Measurements from ENCODE around the gene KLF7.
A peak's percentile ranks its signal among the peaks of the same experiment; 100 is the strongest.

KLF7 gene

DNA sequence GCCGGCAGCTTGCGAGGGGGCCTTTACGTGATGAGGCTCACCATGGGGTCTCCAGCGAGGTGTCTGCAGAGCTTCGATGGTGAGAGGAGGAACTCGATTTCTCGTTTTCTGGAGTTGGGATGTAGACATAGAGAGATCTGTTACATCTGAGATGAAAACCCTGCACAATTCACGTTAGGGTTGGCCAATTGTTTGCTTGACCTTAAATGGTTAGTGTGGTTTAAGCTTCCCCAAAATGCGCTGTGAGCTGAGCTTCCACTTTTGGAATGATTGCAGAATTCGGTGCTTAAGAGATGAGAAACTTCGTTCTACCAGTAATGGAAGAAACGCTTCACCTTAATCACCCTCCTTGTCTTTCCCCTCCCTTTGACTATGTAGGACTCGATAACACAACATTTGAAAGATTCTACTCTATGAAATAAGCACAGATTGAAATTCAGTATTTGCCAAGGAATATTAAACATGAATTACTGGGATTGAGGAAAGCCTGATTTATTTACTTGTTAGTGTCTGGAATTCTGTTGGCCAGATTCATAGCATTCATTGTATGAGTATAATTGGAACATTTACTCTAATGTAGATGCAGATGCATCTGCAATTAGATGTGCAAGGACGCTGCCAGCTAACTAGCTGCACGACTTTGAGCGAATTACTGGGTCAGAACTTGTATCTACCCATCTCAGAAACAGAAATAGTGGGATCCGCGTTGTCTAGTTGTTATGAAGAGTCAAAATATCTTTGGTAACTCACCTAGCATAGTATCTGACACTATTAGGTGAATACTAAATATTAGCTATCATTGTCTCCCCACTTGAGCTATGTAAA is 1.6 kb upstream of the KLF7 start:
- intact Hi-C loops (cut with DNase I), result loop anchor here (5.0 to 10.0 kb wide), 3 partner anchors 53 to 305 kb away; no protein-coding TSS in a partner anchor

DNA sequence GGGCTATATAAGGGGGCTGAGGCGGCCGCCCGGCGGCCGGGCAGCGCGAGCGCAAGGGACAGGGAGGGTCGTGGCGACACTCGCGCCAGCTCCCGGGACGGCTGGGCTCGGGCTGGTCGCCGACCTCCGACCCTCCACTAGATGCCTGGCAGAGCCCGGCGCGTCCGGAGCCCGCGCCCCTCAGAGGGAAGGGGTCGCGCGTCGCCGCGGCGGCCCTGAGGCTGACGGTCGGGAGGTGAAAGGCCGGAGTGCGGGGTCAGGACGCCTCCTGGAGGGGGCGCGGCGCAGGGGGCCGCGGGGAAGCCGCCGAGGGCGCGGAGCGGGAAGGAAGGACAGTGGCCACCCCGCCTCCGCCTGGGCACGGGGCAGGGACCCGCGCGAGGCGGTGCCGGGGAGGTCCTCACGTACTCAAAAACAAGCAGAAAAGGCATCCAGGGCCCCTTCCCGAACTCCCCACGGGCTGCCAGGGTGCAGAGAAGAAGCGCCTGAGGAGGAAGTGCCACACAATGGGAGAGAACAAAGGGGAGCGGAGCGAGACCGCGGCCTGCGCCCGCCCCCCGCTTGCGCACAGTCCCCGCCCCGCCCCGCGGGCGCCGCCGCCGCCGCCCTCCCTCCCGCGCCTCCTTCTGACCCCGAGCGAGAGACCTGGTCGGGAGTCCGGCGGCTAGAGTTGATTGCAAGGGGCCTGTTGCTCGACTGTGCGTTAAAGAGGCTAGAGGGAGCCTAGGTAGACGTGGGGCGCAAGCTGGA is 776 bp upstream of the KLF7 start:
- intact Hi-C loops (cut with DNase I), result loop anchor here (1.0 to 10.0 kb wide), 4 partner anchors 52 to 306 kb away; no protein-coding TSS in a partner anchor
- peak; percentile 45 to 95 (median 72) for DNase-seq

More for the DNA sequence above, 1.6 kb upstream of the KLF7 start:
- DNase-seq, result no peak

DNA sequence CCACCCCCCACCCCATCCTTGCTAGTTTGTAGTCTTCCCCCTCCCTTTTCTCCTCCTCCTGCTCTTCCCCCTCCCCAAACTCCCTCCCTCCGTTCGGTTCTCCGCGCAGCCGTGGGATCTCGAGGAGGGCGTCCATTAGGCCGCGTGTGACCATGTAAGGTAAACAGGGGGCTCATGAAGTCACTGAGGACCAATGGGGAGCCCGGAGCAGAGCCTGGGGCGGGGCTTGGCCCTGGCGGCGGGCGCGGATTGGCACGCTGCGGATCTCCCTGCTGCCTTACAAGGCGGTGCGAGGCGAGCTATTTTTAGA is 246 bp upstream of the KLF7 start:
- intact Hi-C loops (cut with DNase I), result loop anchor here (1.0 to 10.0 kb wide), 4 partner anchors 51 to 306 kb away; no protein-coding TSS in a partner anchor

DNA sequence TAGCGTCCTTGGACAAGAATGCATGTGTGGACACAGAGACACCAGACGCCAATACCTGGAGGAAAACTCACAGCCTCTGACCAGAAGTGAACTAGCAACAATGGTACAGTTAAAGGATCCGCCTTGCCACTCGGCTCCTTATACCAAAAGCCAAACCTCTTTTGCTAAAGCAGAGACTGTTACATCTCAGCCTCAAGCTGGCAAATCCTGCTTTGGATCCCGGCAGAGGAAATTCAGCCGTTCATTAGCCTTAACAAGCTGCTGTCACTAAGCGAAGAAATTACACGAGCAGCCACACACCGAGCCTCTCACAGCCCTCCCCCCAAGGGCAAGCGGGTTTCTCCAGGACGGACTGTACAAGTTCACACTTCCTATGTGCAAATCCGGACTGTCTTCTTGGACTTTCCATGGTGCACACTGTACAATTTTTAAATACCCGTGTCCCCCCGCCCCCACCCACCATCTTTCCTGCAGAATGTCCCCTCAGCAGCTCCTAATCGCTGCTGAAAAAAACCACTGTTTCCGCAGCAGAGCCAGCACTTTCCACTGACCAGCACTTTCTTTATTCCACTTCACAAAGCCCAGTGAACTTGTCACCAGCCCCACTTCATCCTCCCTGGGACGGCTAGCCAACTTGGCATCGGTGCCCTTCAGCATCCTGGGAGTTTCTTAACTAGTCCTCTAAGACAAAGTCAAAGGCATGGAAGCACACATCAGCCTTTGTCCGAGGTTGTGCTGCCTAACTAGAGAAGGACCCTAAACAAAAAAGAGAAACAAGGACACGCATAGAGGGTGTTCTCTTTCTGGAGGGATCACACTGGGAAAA is 1.5 kb downstream of the KLF7 start:
- intact Hi-C loops (cut with DNase I), result loop anchor here (2.0 to 10.0 kb wide), 5 partner anchors 49 to 362 kb away; no protein-coding TSS in a partner anchor
- peak; percentile 33 to 89 (median 52) for DNase-seq

More for the DNA sequence above, 246 bp upstream of the KLF7 start:
- peak; percentile 99 to 100 (median 100) for DNase-seq

DNA sequence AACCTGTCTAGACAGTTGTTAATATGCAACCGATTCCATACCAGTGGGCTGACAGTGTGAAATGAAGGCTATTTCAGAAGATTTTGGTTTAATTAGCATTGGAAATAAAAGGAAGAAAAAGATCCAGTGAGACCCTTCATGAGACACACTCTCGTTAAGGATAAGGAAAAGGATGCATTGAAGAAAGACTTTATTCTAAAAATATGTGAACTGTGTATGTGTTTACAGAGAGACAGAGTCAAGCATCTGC is 2.1 kb downstream of the KLF7 start:
- no peak for DNase-seq
- intact Hi-C loops (cut with DNase I), result loop anchor here (2.0 to 10.0 kb wide), 5 partner anchors 49 to 361 kb away; no protein-coding TSS in a partner anchor

DNA sequence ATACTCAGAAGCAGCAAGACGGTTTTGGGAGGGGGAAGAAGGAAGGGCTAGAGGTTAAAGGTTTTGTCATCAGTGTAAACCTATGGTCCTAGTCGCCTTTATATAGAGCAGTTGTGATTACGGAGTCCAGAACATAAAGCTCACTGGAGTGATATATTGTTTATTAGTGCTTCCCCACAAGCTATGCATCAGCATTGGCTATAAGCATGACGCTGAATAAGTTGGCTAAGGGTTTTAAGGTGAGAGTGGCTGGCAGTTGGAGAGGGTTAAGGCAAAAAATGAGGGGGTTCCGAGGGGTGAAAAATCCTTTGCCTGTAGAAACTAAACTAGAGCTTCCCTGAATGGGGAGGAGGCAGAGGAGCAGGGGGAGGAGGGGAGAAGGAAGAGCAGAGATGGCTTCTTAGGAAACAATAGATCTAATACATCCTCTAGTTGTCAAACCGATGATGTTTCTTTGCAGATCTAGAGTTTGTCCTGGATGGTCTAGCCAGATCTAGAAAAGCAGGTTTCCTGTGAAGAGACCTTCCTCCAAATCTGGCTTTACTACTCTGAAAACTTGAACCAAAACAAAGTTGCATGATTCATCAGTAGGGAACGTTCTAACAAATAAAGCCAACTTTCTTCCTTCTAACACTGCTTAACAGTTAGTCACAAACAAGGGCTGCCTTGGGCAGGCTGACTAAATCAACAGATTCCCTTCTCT is 2.5 kb downstream of the KLF7 start:
- no peak for DNase-seq
- intact Hi-C loops (cut with DNase I), result loop anchor here (5.0 to 10.0 kb wide), 4 partner anchors 48 to 361 kb away; no protein-coding TSS in a partner anchor

DNA sequence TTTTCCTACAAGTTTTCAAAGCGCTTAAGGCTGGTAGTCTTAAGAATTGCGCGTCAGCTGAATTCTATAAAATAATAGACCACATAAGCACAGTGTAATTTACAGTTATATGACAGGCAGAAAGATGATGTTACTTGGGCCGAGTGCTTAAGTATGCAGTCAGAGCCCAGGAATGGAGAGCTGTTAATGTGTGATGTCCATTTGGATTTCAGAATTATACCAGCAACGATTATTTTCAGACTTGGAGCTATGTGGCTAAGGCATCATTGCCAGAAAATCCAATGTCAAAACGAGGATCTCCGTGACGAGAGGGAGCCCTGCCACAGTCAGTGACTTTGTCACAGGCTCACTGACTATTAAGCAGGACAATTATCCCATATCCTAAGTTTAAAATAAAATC is 3.4 kb downstream of the KLF7 start:
- intact Hi-C loops (cut with DNase I), result loop anchor here (5.0 to 10.0 kb wide), 4 partner anchors 48 to 360 kb away; no protein-coding TSS in a partner anchor
- no peak for DNase-seq

DNA sequence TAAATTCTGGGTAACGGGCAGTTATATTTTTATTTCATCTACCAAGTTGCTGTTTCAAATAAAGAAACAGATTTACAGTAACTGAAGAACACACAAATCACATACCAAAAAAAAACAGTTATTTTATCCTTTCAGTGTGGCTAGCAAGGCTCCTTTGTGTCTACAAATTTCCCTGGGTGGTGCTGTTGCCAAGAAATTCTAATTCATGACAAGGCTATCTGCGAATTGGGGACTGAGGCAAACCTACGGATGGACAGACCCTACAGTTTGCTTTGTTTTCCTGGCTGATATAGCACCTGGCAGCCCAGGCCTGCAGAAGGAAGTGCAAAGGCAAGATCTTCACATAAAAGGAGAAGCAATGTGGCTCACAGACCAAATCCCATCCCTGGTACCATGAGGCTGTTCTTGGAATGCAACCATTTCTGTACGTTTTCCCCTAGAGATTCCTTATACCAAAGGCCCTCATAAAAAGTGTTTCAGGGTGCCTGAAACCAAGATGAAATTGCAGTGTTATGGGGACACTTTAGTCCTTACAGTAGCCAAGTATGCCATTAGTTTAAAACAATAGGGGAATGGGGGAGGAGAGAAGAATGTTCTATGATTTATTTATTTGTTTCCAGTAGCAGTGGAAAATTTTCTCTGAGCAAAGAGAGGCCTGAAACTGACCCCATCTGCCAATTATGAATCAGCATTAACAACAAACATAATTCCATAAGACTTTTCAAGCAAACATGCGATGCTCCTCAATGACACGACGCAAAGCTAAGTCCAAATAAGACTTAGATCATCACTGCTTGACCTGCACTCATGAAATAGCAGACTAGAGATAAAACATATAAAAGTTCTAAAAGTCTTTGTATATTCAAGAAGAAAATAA is 4.3 kb downstream of the KLF7 start:
- DNase-seq, result no peak
- intact Hi-C loops (cut with DNase I), result loop anchor here (5.0 to 10.0 kb wide), 4 partner anchors 47 to 359 kb away; no protein-coding TSS in a partner anchor

DNA sequence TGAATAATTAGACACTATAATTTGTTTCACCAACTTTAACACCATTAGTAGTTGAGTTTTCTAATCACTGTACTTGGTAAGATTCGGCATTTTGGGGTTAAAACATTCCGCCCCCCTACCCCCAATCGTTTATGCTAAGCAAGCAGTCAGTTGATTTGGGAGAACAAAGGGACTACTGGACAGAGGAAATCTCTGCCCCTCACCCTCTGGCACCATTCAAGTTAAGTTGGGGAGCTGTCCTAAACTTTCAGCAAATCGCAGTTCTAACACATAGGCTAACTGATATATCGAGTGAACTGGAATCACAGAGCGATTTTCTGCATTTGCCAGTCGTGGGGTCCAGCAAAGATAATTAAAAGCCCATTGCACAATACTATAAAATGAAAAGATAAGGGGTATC is 5.6 kb downstream of the KLF7 start:
- intact Hi-C loops (cut with DNase I), result loop anchor here (5.0 to 10.0 kb wide), 4 partner anchors 45 to 358 kb away; no protein-coding TSS in a partner anchor
- DNase-seq, result no peak

DNA sequence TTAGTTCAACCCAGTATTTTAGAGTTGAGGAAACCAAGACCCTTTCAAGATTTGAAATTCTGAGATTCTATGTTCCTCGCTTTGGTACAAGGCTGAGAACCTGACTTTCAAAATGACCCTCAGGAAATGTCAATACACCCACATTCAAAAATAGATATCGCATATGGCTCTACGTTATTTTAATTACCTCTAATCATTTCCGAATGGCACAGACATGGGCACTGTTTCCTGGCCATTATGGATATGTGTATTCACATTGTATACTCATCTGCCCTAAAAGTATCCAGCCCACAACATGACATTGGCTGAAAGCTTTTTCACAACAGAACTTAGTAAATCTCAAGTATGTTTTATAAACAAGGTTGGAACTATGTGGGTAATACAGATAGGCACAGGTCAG is 6.7 kb downstream of the KLF7 start:
- no peak for DNase-seq
- intact Hi-C loops (cut with DNase I), result no loop called here

DNA sequence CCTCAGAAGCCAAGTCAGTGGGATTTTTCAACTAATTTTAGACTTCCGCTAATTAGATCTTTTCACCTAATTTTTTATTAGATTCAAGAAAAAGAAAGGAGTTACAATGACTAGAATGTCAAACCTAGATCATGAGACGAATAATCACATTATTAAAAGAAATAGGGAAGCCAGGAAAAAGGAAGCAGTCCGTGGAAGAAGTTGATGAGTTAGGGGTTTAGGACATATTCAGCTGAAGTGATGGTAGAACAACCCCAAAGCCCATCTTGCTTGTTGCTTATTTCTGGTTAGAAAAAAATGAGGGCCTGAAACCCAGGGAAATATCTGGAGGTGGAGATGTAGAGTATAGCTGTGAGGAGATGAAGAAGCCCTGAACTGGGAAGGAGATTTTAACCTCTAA is 8.0 kb downstream of the KLF7 start:
- intact Hi-C loops (cut with DNase I), result no loop called here
- no peak for DNase-seq

DNA sequence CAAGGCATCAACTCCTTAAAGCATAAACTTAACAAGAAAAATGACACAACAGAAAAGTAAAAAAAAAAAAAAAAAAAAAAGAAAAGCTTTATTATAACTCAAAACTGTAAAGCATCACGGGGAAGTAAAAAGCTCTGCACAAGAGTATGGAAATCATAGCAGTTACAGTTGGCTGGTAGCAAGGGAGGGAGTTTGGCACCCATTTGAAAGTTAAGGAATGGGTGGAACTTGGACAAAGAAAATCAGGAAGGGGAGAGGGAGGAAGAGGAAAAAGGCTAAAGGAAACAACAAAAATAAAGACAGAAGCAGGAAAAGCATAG is 8.6 kb downstream of the KLF7 start:
- no peak for DNase-seq
- intact Hi-C loops (cut with DNase I), result no loop called here

DNA sequence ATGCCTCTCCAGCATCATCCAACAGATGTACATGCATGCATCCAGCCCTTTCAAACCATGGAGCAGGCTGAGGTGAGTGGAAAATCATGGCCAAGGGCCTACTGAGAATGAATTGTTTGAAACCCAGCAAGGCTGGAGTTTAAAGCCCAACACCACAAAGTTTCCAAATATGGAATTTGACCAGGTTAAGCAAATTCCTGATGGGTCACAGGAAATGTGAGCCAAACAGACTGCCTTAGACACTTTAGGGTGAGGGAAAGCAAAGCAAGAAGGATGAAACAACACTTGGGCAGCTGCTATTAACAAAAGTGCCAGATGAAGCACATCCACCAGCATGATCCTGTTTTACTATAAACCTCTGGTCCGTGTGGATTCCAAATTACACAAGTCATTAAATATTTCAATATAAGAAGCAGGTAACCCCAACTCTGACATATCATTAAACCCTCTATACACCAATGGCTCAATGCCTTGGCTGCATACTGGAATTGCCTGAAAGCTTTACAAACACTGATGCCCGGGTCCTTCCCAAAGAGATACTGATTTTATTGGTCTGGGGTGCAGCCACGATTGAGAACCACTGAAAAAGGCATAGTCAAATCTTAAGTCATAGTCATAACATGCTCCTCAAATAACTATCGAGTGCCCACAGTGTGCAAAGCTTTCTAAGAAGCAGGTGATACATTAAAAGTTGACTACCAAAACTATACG is 9.1 kb downstream of the KLF7 start:
- DNase-seq, result no peak
- intact Hi-C loops (cut with DNase I), result no loop called here

DNA sequence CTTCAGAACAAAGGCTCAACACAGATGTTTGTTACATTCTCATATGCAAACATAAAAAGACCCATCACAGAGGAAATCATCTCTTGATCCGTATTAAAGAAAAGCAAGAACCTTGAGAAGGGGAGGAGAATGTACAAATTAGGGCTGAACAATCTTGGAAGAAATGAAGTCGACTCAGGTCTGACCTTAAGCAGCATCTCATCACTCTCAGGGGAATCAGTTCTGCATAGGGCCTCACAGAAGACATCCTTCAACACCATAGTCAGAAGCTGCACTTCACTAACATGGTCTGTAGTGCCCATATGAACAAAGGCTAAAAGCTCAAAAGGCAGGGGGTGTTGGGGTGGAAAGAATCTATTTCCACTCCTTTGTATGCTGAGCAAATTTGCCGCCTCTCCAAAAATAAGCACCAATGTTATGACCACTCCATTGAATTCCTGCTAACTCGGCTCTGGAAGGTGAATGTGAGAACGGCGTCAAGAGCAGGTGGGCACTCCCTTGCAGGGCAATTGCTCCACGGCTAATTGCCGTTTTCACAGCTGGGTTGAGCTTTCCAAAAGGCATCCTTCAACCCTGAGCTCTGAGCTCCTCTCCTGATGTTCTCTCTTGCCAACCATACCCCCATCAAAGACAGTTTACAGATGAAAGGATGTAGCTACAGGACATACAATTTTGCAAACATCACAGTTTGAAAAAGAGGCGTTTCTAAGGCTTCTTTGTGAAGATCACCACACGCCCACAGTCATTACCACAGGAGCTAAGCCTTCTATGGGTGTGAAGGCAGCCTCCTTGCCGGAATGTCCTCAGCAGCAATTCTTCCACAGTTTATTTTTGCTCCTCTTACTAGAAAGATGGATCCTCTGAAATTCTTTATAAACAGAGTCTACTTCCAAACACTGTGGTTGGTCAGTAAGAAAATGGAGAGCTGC is 10.0 kb downstream of the KLF7 start:
- intact Hi-C loops (cut with DNase I), result no loop called here
- DNase-seq, result peak in 2 of 10 donors; percentile 24 to 78

DNA sequence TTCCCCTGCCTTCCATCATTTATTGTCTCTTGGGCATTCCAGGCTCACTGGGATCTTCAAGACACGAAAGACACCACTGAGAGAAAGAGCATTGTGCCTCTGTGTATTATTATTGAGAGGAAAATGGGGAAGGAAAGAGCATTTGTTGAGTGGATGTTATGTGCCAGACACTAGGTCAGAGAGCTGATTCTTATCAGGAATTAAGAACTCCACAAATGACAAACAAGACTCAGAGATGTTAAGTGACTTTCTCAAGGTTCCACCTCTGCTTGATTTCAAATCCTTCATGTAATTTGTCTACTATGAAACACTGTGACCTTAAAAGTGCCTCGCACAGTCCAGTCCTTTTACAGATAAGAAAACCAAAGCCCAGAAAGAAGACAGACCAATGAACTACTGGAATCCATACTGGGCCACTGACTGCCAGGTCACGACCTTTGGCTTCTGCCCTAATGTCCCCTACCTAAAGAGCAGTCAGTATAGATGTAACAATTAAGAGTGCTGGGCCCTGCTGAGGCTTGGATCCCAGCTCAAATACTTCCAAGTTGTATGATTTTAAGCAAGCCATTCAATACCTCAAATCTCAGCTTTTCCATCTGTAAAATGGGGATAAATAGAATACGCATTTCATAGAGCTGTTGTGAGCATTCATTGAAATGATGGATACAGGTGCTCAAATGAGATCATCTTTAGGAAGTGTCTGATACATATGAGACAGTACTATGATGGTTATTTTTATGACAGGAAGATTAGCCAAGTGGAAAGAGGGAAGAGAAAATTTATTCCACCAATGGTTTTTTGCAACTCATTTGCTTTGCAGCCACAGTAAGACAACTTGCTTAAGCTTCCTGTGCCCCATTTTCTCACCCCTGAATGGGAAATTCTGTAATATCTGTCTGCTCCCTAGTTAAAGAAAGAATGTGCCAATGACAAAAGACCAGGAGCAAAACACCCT is 10.9 kb downstream of the KLF7 start:
- intact Hi-C loops (cut with DNase I), result no loop called here

DNA sequence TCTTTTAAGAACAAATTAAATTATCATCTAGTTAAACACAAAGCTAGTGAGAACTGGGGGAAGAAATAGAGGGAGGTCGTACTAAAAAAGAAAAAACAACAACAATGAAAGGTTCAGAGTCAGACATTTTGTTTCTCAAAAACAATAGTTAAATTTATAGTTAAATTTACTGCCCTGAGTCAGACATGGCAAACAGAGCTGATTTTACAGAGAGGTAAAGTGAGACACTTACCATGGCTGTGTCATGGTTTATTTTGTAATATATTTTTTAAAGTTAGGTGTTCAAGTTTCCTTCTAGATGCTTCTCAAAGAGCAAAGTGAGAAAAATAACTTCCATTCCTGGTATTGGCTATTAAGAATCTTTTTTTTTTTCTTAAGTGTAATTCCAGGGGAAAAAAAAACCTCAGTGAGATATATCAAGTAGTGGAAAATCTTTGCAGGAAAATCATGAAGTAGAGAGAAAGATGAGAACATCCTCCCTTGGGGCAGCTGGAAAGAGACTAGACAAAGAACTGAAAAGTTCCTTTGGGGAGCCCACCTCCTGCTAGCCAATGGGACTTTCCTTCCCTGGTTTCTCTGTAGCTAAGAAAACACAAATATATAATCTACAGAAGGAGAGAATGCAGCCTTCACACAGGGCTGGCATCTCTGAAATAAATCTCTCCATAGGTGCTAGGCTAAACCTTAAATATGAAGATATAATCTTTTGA is 12.3 kb downstream of the KLF7 start:
- no peak for DNase-seq
- intact Hi-C loops (cut with DNase I), result no loop called here

More for the DNA sequence above, 10.9 kb downstream of the KLF7 start:
- no peak for DNase-seq

Data from posterior cingulate gyrus (tissue), 11 donors.